Stimulated activated CD4-positive, alpha-beta T cell treated with anti-CD3 and anti-CD28 coated beads, Interleukin-12 subunit alpha, Interleukin-12 subunit beta, amount 100 ng/mL, for 48 hours (primary cell): ENCODE data around the gene FKBP10.

Experiments
- DNase-seq, 3 donors: peaks; one replicate each; pipeline ENCODE4 v3.0.0-alpha.2; 2020; ENCODE audit warnings: low read depth in 2 of 3, low spot score in 1 of 3

FKBP10 gene

GRCh38 chr17:41782142-41782541 lies 30.7 kb upstream of the FKBP10 start:
- no peak for DNase-seq

GRCh38 chr17:41784207-41784744 lies 28.5 kb upstream of the FKBP10 start:
- DNase-seq: no peak

- DNase-seq: no peak
These were observed 27.5 kb upstream of the FKBP10 start for GRCh38 chr17:41785091-41785858.

GRCh38 chr17:41785859-41786226 lies 27.0 kb upstream of the FKBP10 start:
- DNase-seq: no peak

- DNase-seq: peak; percentile 86 to 92 (median 91)
These were observed 26.4 kb upstream of the FKBP10 start, which contains the start of gene JUP for GRCh38 chr17:41786227-41787020. Gene JUP (minus strand): TSS chr17:41786711. CDS start chr17:41771854, 14,857 bp downstream.

- DNase-seq: no peak
These were observed 25.8 kb upstream of the FKBP10 start for GRCh38 chr17:41787021-41787418.

GRCh38 chr17:41792845-41793783 lies 19.7 kb upstream of the FKBP10 start:
- no peak for DNase-seq

GRCh38 chr17:41793784-41794539 lies 18.8 kb upstream of the FKBP10 start:
- no peak for DNase-seq

- no peak for DNase-seq
These were observed 18.2 kb upstream of the FKBP10 start for GRCh38 chr17:41794540-41794975.

- no peak for DNase-seq
These were observed 16.5 kb upstream of the FKBP10 start for GRCh38 chr17:41796121-41796895.

GRCh38 chr17:41797377-41797776 lies 15.4 kb upstream of the FKBP10 start:
- DNase-seq: no peak

- no peak for DNase-seq
These were observed 13.4 kb upstream of the FKBP10 start for GRCh38 chr17:41799366-41799765.

GRCh38 chr17:41800601-41801373 lies 12.0 kb upstream of the FKBP10 start:
- DNase-seq: no peak

GRCh38 chr17:41801374-41802271 lies 11.2 kb upstream of the FKBP10 start:
- peak; percentile 26 to 75 (median 66) for DNase-seq

GRCh38 chr17:41803049-41804020 lies 9.5 kb upstream of the FKBP10 start:
- DNase-seq: no peak

- DNase-seq: no peak
These were observed 5.9 kb upstream of the FKBP10 start for GRCh38 chr17:41806685-41807445.
